ENCODE data around the gene ZNF678. TPM values are rescaled to one million over a fixed set of nuclear protein-coding genes. Genes with fewer than 3 reads are reported as not detected.
"Not testable (repeated sequence)": the region's sequence is repeated elsewhere in the genome, so short reads cannot be mapped to it uniquely, and the experiment has no call there.

ZNF678 gene
- total RNA-seq, 1 donor, result 10.5 TPM

DNA sequence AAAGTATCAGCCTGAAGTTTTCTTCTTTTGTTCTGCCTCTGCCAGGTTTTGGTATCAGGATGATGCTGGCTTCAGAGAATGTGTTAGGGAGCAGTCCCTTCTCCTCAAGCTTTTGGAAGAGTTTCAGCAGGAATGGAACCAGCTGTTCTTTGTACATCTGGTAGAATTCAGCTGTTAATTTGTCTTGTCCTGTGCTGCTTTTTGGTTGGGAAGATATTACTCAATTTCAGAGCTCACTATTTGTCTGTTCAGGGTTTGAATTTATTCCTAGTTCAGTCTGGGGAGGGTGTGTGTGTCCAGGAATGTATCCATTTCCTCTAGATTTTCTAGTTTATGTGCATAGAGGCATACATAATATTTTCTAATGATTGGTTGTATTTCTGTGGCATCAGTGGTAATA, 12.8 kb downstream of the ZNF678 start:
- TF ChIP-seq, protein P1, sequence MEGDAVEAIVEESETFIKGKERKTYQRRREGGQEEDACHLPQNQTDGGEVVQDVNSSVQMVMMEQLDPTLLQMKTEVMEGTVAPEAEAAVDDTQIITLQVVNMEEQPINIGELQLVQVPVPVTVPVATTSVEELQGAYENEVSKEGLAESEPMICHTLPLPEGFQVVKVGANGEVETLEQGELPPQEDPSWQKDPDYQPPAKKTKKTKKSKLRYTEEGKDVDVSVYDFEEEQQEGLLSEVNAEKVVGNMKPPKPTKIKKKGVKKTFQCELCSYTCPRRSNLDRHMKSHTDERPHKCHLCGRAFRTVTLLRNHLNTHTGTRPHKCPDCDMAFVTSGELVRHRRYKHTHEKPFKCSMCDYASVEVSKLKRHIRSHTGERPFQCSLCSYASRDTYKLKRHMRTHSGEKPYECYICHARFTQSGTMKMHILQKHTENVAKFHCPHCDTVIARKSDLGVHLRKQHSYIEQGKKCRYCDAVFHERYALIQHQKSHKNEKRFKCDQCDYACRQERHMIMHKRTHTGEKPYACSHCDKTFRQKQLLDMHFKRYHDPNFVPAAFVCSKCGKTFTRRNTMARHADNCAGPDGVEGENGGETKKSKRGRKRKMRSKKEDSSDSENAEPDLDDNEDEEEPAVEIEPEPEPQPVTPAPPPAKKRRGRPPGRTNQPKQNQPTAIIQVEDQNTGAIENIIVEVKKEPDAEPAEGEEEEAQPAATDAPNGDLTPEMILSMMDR (IDR thresholded peaks at IDR 0.05; ENCODE audit: insufficient read depth, low read length), result no peak
- peak; percentile 33 for DNase-seq (ENCODE audit: low read depth)
- no peak overlapping the region for H3K4me3 ChIP-seq (ENCODE audit: low read depth, low read length)

GRCh38 chr1:227577500-227577899, 14.1 kb downstream of the ZNF678 start:
- TF ChIP-seq, protein P1 (IDR thresholded peaks at IDR 0.05; ENCODE audit: insufficient read depth, low read length), result no peak
- no peak overlapping the region for H3K4me3 ChIP-seq (ENCODE audit: low read depth, low read length)
- DNase-seq (ENCODE audit: low read depth), result no peak

GRCh38 chr1:227583354-227583753, 20.0 kb downstream of the ZNF678 start:
- H3K4me3 ChIP-seq (ENCODE audit: low read depth, low read length), result no peak overlapping the region
- no peak for DNase-seq (ENCODE audit: low read depth)
- TF ChIP-seq, protein P1 (IDR thresholded peaks at IDR 0.05; ENCODE audit: insufficient read depth, low read length), result no peak

GRCh38 chr1:227586733-227587132, 23.4 kb downstream of the ZNF678 start:
- no peak overlapping the region for H3K4me3 ChIP-seq (ENCODE audit: low read depth, low read length)
- TF ChIP-seq, protein P1 (IDR thresholded peaks at IDR 0.05; ENCODE audit: insufficient read depth, low read length), result no peak
- DNase-seq (ENCODE audit: low read depth), result no peak

GRCh38 chr1:227587968-227588367, 24.6 kb downstream of the ZNF678 start:
- TF ChIP-seq, protein P1 (IDR thresholded peaks at IDR 0.05; ENCODE audit: insufficient read depth, low read length), result no peak
- H3K4me3 ChIP-seq (ENCODE audit: low read depth, low read length), result no peak overlapping the region

GRCh38 chr1:227588769-227589168, 25.4 kb downstream of the ZNF678 start:
- not testable (repeated sequence) for DNase-seq (ENCODE audit: low read depth); H3K4me3 ChIP-seq (ENCODE audit: low read depth, low read length)

More at GRCh38 chr1:227587968-227588367, 24.6 kb downstream of the ZNF678 start:
- DNase-seq (ENCODE audit: low read depth), result no peak

GRCh38 chr1:227589777-227590176, 26.4 kb downstream of the ZNF678 start:
- not testable (repeated sequence) for H3K4me3 ChIP-seq (ENCODE audit: low read depth, low read length); DNase-seq (ENCODE audit: low read depth)

- not testable (repeated sequence) for H3K4me3 ChIP-seq (ENCODE audit: low read depth, low read length); DNase-seq (ENCODE audit: low read depth)
Observed at GRCh38 chr1:227596222-227596621, 32.9 kb downstream of the ZNF678 start.

DNA sequence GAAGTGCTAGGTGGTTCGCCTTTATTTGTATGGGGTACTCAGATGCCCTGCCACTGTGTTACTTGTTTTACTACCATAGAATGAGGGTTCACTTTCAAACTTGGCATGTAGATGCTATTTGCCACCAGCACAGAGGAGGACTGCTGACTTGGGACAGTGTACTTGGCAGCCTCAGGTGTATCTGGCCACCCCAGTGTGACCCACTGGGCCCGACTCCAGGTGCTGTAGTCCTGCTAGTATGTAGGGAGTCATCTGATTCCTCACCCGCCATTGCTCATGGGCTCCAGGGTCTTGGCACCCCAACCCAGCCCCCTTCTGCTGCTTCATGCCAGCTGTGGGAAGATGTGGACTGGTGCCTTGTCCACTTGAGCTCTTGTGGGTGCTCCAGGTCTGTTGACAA, 40.0 kb downstream of the ZNF678 start:
- no peak overlapping the region for H3K4me3 ChIP-seq (ENCODE audit: low read depth, low read length)
- TF ChIP-seq, protein P1 (IDR thresholded peaks at IDR 0.05; ENCODE audit: insufficient read depth, low read length), result no peak
- DNase-seq (ENCODE audit: low read depth), result no peak

All from fibroblast of the aortic adventitia (primary cell).